ENCODE results near the gene TBL1XR1. TPM values are rescaled to one million over a fixed set of nuclear protein-coding genes. Genes with fewer than 3 reads are reported as not detected.

TBL1XR1 gene
- 181 and 305 TPM in 2 replicates for total RNA-seq

DNA sequence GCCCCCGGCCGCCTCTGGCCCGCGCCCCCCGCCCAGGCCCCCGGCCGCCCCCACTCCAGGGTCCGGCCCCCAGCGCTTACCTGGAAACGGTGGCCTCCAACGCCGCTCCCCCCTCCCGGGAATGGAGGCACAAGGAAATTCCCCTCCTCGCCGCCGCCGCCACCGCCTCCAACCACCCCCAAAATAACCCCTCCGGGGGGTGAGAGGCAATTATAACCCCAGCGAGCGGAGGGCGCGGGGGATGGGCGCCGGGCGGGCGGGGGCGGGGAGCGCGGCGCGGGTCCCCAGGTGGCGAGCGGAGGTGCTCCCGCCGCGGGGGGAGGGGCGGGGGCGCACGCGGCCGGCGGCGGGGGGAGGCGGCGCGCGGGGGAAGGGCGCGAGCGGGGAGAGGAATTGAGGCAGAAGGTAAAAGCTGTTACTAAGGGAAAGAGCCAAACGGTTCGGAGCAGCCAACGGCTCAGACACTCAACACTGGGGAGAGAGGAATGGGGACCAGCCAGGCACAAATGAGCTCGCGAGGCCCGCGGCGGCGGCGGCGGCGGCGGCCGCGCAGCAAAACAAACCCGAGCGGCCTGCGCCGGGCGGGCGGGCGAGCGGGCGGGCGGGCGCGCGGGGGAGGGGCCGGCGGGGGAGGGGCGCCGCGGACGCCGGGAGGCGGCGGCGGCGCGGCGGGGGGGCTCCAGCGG is at the start of gene TBL1XR1:
TBL1XR1 (minus strand) TSS at position 442 of the 686 bp plus-strand sequence. CDS start 132,505 bp downstream, outside the sequence.

